Measurements from ENCODE around the gene HRH1. TPM values are rescaled to one million over a fixed set of nuclear protein-coding genes. Genes with fewer than 3 reads are reported as not detected.

Gene HRH1
- total RNA-seq, 4 donors from 2014 or later = 3.7 to 15.9 (median 5.9) TPM

DNA sequence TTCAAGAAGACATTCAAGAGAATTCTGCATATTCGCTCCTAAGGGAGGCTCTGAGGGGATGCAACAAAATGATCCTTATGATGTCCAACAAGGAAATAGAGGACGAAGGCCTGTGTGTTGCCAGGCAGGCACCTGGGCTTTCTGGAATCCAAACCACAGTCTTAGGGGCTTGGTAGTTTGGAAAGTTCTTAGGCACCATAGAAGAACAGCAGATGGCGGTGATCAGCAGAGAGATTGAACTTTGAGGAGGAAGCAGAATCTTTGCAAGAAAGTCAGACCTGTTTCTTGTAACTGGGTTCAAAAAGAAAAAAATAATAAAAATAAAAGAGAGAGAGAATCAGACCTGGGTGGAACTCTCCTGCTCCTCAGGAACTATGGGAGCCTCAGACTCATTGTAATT, 106.2 kb downstream of the HRH1 start:
- H3K4me1 ChIP-seq = no peaks in the 10 kb centered on the region
- intact Hi-C loops (cut with DNase I) = no loop called here

DNA sequence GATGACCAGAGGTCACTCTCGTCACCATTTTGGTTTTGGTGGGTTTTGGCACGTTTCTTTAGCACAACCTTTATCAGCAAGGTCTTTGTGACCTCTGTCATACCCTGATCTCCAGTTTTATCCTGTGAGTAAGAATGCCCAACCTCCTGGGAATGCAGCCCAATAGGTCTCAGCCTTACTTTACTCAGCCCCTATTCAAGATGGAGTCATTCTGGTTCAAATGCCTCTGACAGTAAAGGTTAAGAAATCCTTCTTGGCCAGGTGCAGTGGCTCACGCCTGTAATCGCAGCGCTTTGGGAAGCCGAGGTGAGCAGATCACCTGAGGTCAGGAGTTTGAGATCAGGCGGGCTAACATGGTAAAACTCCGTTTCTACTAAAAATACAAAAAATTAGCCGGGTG, 114.7 kb downstream of the HRH1 start:
- TF ChIP-seq, protein P1, sequence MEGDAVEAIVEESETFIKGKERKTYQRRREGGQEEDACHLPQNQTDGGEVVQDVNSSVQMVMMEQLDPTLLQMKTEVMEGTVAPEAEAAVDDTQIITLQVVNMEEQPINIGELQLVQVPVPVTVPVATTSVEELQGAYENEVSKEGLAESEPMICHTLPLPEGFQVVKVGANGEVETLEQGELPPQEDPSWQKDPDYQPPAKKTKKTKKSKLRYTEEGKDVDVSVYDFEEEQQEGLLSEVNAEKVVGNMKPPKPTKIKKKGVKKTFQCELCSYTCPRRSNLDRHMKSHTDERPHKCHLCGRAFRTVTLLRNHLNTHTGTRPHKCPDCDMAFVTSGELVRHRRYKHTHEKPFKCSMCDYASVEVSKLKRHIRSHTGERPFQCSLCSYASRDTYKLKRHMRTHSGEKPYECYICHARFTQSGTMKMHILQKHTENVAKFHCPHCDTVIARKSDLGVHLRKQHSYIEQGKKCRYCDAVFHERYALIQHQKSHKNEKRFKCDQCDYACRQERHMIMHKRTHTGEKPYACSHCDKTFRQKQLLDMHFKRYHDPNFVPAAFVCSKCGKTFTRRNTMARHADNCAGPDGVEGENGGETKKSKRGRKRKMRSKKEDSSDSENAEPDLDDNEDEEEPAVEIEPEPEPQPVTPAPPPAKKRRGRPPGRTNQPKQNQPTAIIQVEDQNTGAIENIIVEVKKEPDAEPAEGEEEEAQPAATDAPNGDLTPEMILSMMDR (IDR thresholded peaks at IDR 0.05) = no peak
- TF ChIP-seq POLR2A (IDR thresholded peaks at IDR 0.05; ENCODE audit: low read depth) = no peak
- TF ChIP-seq POLR2AphosphoS5 (IDR thresholded peaks at IDR 0.05) = no peak
- no peak for TF ChIP-seq EP300 (IDR thresholded peaks at IDR 0.05)
- Histone ChIP-seq H3K4me1 (peaks cover 12 to 19% (median 16%) of the 10 kb centered on the region in 4 donors), H3K27me3 (no peaks in the 10 kb centered on the region), H3K4me3 (no peak overlapping the region), H3K9me3 (no peaks in the 10 kb centered on the region), H3K27ac (replicated peaks in 1 of 4) (no peak overlapping the region), H3K36me3 (no peaks in the 10 kb centered on the region)
- intact Hi-C loops (cut with DNase I) = no loop called here
- no peak for DNase-seq (ENCODE audit: extremely low spot score)
- WGBS = 84% methylated on average over 9 of the region's 9 CpGs

More for the DNA sequence above, 106.2 kb downstream of the HRH1 start:
- H3K36me3 ChIP-seq = peaks cover 0 to 19% (median 7%) of the 10 kb centered on the region in 4 donors
- no peaks in the 10 kb centered on the region for H3K9me3 ChIP-seq
- H3K27me3 ChIP-seq = no peaks in the 10 kb centered on the region
- 87% methylated on average over 3 of the region's 3 CpGs for WGBS
- no peak overlapping the region for H3K27ac ChIP-seq (replicated peaks in 1 of 4)
- no peak for DNase-seq (ENCODE audit: extremely low spot score)
- no peak overlapping the region for H3K4me3 ChIP-seq
- TF ChIP-seq, protein P1 (IDR thresholded peaks at IDR 0.05) = no peak
- TF ChIP-seq POLR2A (IDR thresholded peaks at IDR 0.05; ENCODE audit: low read depth) = no peak
- no peak for TF ChIP-seq POLR2AphosphoS5 (IDR thresholded peaks at IDR 0.05)
- TF ChIP-seq EP300 (IDR thresholded peaks at IDR 0.05) = no peak

DNA sequence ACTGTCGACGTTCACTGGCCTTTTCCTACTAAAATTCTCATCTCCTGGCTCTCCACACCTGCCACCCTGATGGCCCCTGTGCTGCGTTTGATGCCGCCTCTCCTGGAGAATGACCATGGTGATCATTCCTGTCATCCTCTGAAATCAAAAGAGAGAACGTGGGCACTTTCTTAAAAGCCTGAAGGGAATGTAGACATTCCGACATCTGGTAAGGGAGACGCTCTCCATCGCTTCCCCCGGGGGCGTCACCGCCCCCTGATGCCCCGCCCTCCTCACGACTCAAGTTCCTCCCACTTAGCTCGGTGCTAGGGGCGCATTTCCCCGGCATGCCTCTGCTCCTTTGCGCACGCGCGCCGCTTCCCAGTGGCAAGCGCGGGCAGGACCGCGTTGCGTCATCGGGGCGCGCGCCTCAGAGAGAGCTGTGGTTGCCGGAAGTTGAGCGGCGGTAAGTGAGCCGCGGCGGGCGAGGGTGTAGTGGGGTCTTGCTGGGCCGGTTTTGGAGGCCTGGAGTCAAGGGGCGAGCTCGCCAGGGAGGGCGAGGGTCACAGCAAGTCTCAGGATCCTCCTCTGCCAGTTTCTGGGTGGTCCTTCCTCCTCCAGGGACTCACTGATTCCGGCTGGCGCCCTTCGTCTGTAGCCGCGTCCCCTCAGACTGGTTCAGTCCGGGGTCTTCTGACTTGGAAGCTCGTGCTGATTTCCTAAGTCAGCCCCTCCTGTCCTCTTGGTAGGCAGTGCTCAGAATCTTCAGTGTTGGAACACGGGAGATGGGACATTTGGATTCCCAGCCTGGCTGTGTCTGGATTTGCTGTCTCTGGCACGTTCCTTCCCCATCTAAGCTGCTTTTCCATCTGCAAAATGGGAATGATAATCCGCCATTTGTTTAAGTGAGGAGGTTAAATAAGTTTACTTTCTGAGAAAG, 118.0 kb downstream of the HRH1 start, which contains the start of gene ATG7:
TSS of gene ATG7 (plus strand) at position 412 of the 919 bp plus-strand sequence. CDS start 26,299 bp downstream, outside the sequence.
- peak; percentile 99 for DNase-seq (ENCODE audit: extremely low spot score)
- 0% methylated on average over 42 of the region's 51 CpGs for WGBS
- TF ChIP-seq EP300 (IDR thresholded peaks at IDR 0.05) (no peak), POLR2A (IDR thresholded peaks at IDR 0.05; ENCODE audit: low read depth) (peak; percentile 81), POLR2AphosphoS5 (IDR thresholded peaks at IDR 0.05) (peak; percentile 96 to 98)
- TF ChIP-seq, protein P1 (IDR thresholded peaks at IDR 0.05) = peak in 2 of 3 experiments; percentile 13 to 33
- intact Hi-C loops (cut with DNase I) = loop anchor here (5.0 kb wide), 1 partner anchor 115 kb away; no protein-coding TSS in a partner anchor
- Histone ChIP-seq H3K9me3 (no peaks in the 10 kb centered on the region), H3K36me3 (no peaks in the 10 kb centered on the region), H3K4me3 (peak within 1 kb of the TSS; percentile 66 to 92 (median 84)), H3K4me1 (peaks cover 17 to 24% (median 24%) of the 10 kb centered on the region in 4 donors), H3K27ac (replicated peaks in 1 of 4) (peak within 1 kb of the TSS; percentile 78 to 84 (median 82)), H3K27me3 (no peaks in the 10 kb centered on the region)

DNA sequence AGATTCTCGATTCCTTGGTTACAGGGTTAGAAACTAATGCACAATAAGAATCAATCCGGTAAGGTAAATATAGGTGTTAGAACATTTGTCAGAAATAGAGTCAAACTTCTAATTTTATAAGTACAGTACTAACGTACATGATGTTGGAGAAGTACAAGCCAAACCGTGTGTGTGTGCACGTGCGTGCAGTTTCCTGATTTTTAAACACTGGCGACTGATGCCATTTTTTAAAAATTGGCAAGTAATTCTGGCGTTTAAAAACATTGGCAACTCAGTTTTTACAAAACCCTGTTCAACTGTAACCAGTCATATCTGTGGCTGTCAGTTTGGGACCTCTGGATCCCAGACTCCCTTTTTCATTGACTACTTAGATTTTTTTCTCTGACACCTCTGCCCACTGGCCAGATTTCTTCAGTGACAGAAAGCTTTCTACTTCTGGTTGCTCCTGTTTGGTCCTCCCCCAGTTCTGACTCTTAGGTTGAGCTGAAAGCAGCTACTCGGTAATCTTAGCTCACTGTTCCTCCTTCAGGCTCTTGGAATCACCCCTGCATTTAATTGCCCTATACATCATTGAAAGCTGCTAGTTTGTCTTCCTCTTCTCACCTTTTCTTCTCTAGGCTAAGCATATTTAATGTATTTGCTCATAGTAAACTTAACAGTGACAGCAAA, 118.7 kb downstream of the HRH1 start:
- DNase-seq (ENCODE audit: extremely low spot score) = no peak
- 5% methylated on average over 9 of the region's 9 CpGs for WGBS
- TF ChIP-seq, protein P1 (IDR thresholded peaks at IDR 0.05) = no peak
- TF ChIP-seq POLR2A (IDR thresholded peaks at IDR 0.05; ENCODE audit: low read depth) (no peak), POLR2AphosphoS5 (IDR thresholded peaks at IDR 0.05) (no peak), EP300 (IDR thresholded peaks at IDR 0.05) (no peak)
- peaks cover 17 to 24% (median 24%) of the 10 kb centered on the region in 4 donors for H3K4me1 ChIP-seq
- H3K27me3 ChIP-seq = no peaks in the 10 kb centered on the region
- H3K9me3 ChIP-seq = no peaks in the 10 kb centered on the region
- H3K27ac ChIP-seq (replicated peaks in 1 of 4) = peak overlapping the region; percentile 78 to 84 (median 82)
- H3K4me3 ChIP-seq = peak overlapping the region; percentile 66 to 92 (median 84)
- H3K36me3 ChIP-seq = no peaks in the 10 kb centered on the region
- intact Hi-C loops (cut with DNase I) = loop anchor here (5.0 kb wide), 1 partner anchor 116 kb away; no protein-coding TSS in a partner anchor

All from esophagus muscularis mucosa (tissue), 4 donors.